NCI-H2196 treated with DMSO at 0.1 percent for 48 hours (cell line): Measurements from ENCODE around the gene GABARAP.
A peak's percentile ranks its signal among the peaks of the same experiment; 100 is the strongest.

Source experiments
- DNase-seq: peaks from one replicate; lab custom pipeline; 2025; ENCODE audit not compliant: unreplicated experiment; lab: John Stamatoyannopoulos, UW

Gene GABARAP

GRCh38 chr17:7241783-7242716 lies at the start of gene GABARAP:
TSS of gene GABARAP (minus strand) at chr17:7242449. CDS start at chr17:7242330, 119 bp downstream.
- peak; percentile 48 for DNase-seq

GRCh38 chr17:7290685-7291084 lies 48.4 kb upstream of the GABARAP start:
- no peak for DNase-seq

GRCh38 chr17:7290166-7290565 lies 47.9 kb upstream of the GABARAP start:
- DNase-seq = no peak

- DNase-seq = no peak
These were observed 47.2 kb upstream of the GABARAP start for GRCh38 chr17:7289256-7290032.

GRCh38 chr17:7285679-7286078 lies 43.4 kb upstream of the GABARAP start:
- no peak for DNase-seq

GRCh38 chr17:7284911-7285310 lies 42.7 kb upstream of the GABARAP start:
- no peak for DNase-seq

GRCh38 chr17:7283471-7284216 lies 41.4 kb upstream of the GABARAP start:
- DNase-seq = no peak

- DNase-seq = no peak
These were observed 40.6 kb upstream of the GABARAP start for GRCh38 chr17:7282752-7283321.

- DNase-seq = no peak
These were observed 39.9 kb upstream of the GABARAP start for GRCh38 chr17:7281953-7282751.

- peak; percentile 72 for DNase-seq
These were observed 39.1 kb upstream of the GABARAP start, which contains the start of gene SLC2A4 for GRCh38 chr17:7281074-7281952. TSS of gene SLC2A4 (plus strand) at chr17:7281718. CDS start at chr17:7281935, 217 bp downstream.

- DNase-seq = peak; percentile 83
These were observed 38.3 kb upstream of the GABARAP start for GRCh38 chr17:7280519-7281073.

- DNase-seq = no peak
These were observed 37.2 kb upstream of the GABARAP start for GRCh38 chr17:7279448-7279847.

- no peak for DNase-seq
These were observed 24.5 kb upstream of the GABARAP start for GRCh38 chr17:7266784-7267183.

- no peak for DNase-seq
These were observed 21.5 kb upstream of the GABARAP start for GRCh38 chr17:7263801-7264078.

- DNase-seq = peak; percentile 10
These were observed 20.9 kb upstream of the GABARAP start for GRCh38 chr17:7262935-7263800.

GRCh38 chr17:7262192-7262934 lies 20.1 kb upstream of the GABARAP start, which contains the start of gene CLDN7:
TSS of gene CLDN7 (minus strand) at chr17:7262478. CDS start at chr17:7262043, 435 bp downstream.
- peak; percentile 53 for DNase-seq
